Choroid plexus epithelial cell (primary cell): Measurements from ENCODE around the gene SPOCD1.

Experiments used
- DNase-seq: peaks from one replicate; pipeline ENCODE4 v3.0.0-alpha.2; 2010; ENCODE audit warnings: low read depth
- H3K4me3 ChIP-seq: 2 replicates; pipeline ENCODE4 v1.5.1; 2011; ENCODE audit warnings: low read depth, mild to moderate bottlenecking, control low read depth, low read length, moderate library complexity
- TF ChIP-seq, protein P1 (sequence below): conservative IDR thresholded peaks from 2 replicates; pipeline ENCODE4 v1.5.1; 2011; ENCODE audit warnings: low read depth, mild to moderate bottlenecking, control low read depth, inconsistent platforms, low read length, moderate library complexity

SPOCD1 gene

DNA sequence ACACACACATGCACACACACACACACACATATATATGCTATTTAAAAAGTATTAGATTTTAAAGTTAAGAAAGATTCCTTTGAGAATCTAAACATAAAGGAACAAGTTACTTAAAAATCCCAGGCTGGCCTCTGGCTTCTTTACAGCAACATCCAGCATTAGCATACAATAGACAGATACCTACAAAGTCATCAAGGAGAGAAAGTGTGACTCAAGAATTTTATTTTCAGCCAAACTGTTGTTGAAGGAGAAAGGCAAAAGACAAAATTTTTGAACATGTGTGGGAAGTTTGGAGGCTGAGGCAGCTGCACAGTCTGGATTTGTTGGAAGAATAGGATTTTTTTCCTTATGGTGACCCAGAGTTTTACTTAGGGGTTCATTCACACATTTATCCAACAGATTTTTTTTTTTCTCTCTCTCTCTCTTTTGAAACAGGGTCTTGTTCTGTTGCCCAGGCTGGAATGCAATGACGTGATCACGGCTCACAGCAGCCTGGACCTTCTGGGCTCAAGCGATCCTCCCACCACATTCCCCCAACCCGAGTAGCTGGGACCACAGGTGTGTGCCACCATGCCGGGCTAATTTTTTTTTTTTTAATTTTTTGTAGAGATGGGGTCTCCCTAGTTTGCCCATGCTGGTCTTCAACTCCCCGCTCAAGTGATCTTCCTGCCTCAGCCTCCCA, 24.0 kb upstream of the SPOCD1 start:
- TF ChIP-seq, protein P1, sequence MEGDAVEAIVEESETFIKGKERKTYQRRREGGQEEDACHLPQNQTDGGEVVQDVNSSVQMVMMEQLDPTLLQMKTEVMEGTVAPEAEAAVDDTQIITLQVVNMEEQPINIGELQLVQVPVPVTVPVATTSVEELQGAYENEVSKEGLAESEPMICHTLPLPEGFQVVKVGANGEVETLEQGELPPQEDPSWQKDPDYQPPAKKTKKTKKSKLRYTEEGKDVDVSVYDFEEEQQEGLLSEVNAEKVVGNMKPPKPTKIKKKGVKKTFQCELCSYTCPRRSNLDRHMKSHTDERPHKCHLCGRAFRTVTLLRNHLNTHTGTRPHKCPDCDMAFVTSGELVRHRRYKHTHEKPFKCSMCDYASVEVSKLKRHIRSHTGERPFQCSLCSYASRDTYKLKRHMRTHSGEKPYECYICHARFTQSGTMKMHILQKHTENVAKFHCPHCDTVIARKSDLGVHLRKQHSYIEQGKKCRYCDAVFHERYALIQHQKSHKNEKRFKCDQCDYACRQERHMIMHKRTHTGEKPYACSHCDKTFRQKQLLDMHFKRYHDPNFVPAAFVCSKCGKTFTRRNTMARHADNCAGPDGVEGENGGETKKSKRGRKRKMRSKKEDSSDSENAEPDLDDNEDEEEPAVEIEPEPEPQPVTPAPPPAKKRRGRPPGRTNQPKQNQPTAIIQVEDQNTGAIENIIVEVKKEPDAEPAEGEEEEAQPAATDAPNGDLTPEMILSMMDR: no peak
- H3K4me3 ChIP-seq: no peak overlapping the region
- DNase-seq: no peak

DNA sequence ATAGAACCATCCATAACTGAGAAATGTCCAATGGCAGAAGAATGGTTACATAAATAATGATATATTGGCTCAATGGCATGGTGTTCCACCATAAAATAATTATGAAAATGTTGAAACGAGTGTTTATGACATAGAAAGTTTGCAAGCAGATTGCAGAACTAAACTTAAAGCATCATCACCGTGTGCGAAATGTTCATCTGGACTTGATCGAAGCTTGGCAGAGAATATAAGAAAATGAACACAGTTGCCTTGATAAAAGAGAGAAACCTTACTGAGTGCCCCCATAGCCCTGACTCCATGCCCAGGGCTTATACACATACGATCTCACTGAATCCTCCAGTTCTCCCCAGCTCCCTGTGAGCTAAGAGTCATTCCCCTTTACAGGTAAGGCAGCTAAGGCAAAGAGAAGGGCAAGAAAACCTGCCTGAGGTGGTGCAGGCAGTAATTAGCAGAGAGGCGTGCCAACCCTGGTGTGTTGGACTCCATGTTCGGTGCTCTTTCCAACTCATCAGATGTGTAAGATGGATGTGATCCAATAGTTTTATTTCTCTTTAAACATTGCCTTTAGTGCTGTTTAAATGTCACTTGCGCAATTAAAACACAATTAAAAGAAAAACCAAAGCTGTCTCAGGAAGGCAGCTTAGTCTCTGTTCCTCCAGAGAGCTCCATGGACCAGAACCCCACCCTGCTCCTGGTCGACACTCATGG, 21.8 kb upstream of the SPOCD1 start:
- no peak overlapping the region for H3K4me3 ChIP-seq
- no peak for DNase-seq
- TF ChIP-seq, protein P1: no peak

DNA sequence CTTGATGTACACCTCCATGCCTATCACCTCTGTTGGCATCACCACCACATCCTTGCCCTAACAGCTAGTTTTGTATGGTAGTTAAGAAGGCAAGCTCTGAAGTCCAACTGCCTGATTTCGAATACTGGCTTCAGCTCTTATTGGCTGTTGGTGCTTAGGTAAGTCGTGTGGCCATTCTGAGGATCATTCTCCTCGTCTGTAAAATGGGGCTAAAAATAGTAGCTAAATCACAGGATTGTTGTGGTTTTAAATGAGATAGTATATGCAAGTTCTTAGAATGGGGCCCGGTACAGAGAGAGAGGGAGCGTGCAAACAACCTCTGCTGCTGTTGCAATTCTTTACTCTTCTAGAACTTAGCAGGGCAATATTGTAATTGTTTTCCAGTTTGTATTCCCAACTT, 20.8 kb upstream of the SPOCD1 start:
- DNase-seq: no peak
- TF ChIP-seq, protein P1: no peak
- H3K4me3 ChIP-seq: no peak overlapping the region

DNA sequence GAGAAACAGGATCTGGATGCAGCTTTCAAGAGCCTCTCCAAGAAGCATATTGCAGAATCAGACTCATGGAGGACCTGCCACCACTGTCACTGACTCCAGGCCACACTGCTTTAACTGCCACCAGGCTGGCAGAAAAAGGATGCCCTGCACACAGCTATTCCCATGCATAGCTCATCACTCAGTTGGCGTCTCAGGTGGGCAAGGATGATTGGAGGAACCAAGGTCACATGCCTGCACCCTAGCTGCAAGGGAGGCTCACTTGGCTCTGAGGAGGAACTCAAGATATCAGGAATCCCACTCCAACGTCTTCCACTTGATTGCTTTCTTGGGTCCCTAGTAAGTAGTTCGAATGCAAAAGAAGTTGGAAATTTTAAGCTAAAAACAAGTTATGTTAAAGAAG, 19.6 kb upstream of the SPOCD1 start:
- TF ChIP-seq, protein P1: no peak
- DNase-seq: no peak
- no peak overlapping the region for H3K4me3 ChIP-seq

DNA sequence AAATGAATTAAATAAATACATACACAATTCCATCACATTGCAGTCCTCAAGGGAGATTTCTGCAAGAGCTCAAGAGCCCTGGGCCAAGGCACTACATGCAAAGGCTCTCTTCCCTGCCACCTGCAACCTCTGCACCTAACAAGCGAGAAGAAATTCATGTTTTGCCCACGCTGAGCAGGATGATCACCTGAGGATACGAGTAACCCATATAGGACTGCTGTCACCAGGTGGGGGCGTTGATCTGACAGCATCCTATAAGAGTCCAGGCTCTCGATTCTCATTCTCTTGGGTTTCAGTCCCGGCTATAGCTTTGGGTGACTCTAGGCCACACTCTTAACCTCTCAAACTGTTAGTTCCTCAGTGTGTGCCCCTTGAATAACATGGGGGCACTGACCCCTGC, 18.7 kb upstream of the SPOCD1 start:
- TF ChIP-seq, protein P1: no peak
- no peak for DNase-seq
- H3K4me3 ChIP-seq: no peak overlapping the region

DNA sequence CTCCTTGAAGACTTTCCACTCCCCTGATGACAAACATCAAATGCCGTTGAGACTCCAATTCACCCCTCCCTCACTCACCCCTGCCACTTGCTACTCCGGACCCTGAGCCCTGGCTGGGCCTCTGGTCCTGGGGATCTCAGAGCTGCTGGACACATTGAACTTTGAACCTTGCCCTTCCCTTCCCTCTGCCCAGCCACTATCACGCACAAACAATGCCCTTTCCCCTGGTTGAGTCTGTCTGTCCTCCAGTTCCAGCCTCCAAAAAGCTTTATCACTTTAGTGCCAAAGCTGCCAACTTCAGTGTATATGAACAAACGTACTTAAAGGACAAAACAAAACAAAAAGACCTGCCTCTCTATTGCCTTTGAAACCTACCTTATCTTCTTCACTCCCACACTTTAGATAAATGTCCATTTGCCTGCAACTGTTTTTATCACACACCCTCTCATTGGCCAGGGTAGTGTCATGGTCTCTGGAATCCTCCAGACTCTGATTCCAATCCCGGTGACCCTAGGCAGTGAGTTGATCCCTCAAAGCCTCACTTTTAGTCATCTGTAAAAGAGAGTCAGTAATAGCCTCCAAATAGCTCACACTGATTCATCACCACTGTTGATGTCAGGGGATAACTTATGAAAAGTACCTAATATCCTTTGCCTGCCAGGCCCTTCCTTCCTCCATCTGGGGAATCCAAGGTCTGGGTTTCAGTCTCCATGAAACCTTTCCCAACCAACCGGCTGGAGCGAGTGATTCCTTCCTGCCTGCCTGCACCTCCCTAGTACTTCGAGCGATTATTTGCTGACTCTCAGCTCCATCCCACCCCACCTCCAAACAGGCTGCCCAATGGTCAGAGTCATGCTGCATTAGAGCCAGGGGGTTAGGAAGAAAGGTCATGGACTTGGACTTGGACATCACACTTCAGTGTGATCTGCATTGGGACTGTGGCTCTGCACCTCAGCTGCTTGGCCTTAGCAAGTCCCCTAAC, 15.9 kb upstream of the SPOCD1 start:
- TF ChIP-seq, protein P1: no peak
- no peak overlapping the region for H3K4me3 ChIP-seq
- no peak for DNase-seq
